SK-N-SH (cell line): ENCODE measurements around the gene C19orf81. TPM values are rescaled to one million over a fixed set of nuclear protein-coding genes. Genes with fewer than 3 reads are reported as not detected.

Source experiments
- CTCF ChIA-PET: fragments of 300-600, 350-600 bp; formaldehyde crosslinking; extraction: SDS; loops from one replicate; lab custom pipeline; 2021; lab: Yijun Ruan, JAX
- POLR2A ChIA-PET: fragments of 350-600 bp; sonication (Branson Sonifier 250); formaldehyde crosslinking; extraction: SDS; loops from one replicate; lab custom pipeline; 2020; ENCODE audit warnings: antibody characterized with exemption, inconsistent platforms; lab: Yijun Ruan, JAX
- DNase-seq: peaks from one replicate; pipeline ENCODE4 v3.0.0; 2012
- H2AFZ ChIP-seq: fragments of 200-600 bp; sonication (generic); 2 replicates; pipeline ENCODE4 v1.8.1; 2016; ENCODE audit warnings: antibody characterized with exemption, mild to moderate bottlenecking, low read depth
- H3F3A ChIP-seq: fragments of 200-600 bp; sonication (generic); replicated peaks from 2 replicates; pipeline ENCODE3; 2016; ENCODE audit warnings: antibody characterized with exemption, mild to moderate bottlenecking; ENCODE audit not compliant: insufficient read depth
- H3K27ac ChIP-seq, 2 experiments: fragments of 200-500 bp in 1 of 2; fragments of 200-600 bp in 1 of 2; sonication (Bioruptor generic) in 1 of 2; sonication (generic), shearing (Covaris generic) in 1 of 2; 2 replicates each; pipeline versions ENCODE4 v1.5.1 to v1.6.1; 2014 to 2016; ENCODE audit warnings: low read depth in 2 of 2, inconsistent platforms in 1 of 2, low read length in 1 of 2, mild to moderate bottlenecking in 1 of 2, mixed read lengths in 1 of 2
- H3K27me3 ChIP-seq: fragments of 200-600 bp; sonication (generic), shearing (Covaris generic); 2 replicates; pipeline ENCODE4 v1.6.1; 2016; ENCODE audit warnings: mixed run types; ENCODE audit not compliant: insufficient read depth
- H3K36me3 ChIP-seq, 2 experiments: fragments of 200-500 bp in 1 of 2; fragments of 200-600 bp in 1 of 2; sonication (Bioruptor generic) in 1 of 2; sonication (generic) in 1 of 2; replicated peaks in 1 of 2; 2 replicates each; pipeline versions ENCODE3 to v1.5.1; 2014 to 2016; ENCODE audit warnings: low read length in 1 of 2, mild to moderate bottlenecking in 1 of 2; ENCODE audit not compliant: insufficient read depth in 2 of 2, control insufficient read depth in 1 of 2
- H3K4me1 ChIP-seq, 2 experiments: fragments of 200-500 bp in 1 of 2; fragments of 200-600 bp in 1 of 2; sonication (Bioruptor generic) in 1 of 2; sonication (generic), shearing (Covaris generic) in 1 of 2; 2 replicates each; pipeline versions ENCODE4 v1.5.1 to v1.6.1; 2014 to 2016; ENCODE audit warnings: low read depth in 1 of 2, low read length in 1 of 2, mixed run types in 1 of 2; ENCODE audit not compliant: insufficient read depth in 2 of 2, control insufficient read depth in 1 of 2
- H3K4me2 ChIP-seq: fragments of 200-600 bp; sonication (generic), shearing (Covaris generic); 2 replicates; pipeline ENCODE4 v1.6.1; 2017; ENCODE audit warnings: mixed run types
- H3K4me3 ChIP-seq, 2 experiments: fragments of 200-500 bp in 1 of 2; fragments of 200-600 bp in 1 of 2; sonication (Bioruptor generic) in 1 of 2; sonication (generic), shearing (Covaris generic) in 1 of 2; 2 replicates each; pipeline versions ENCODE4 v1.5.1 to v1.8.1; 2014 to 2016; ENCODE audit warnings: low read depth in 2 of 2, inconsistent platforms in 1 of 2, low read length in 1 of 2, mild to moderate bottlenecking in 1 of 2, mixed read lengths in 1 of 2, moderate library complexity in 1 of 2
- H3K79me2 ChIP-seq: fragments of 200-600 bp; sonication (generic); 2 replicates; pipeline ENCODE4 v1.8.1; 2017; ENCODE audit warnings: mild to moderate bottlenecking; ENCODE audit not compliant: insufficient read depth
- H3K9ac ChIP-seq: fragments of 200-600 bp; sonication (generic); 2 replicates; pipeline ENCODE4 v1.6.1; 2017; ENCODE audit warnings: mixed run types
- H3K9me2 ChIP-seq: fragments of 200-600 bp; sonication (generic); 2 replicates; pipeline ENCODE4 v1.6.1; 2017; ENCODE audit warnings: mixed run types
- H3K9me3 ChIP-seq: fragments of 200-600 bp; sonication (generic); 2 replicates; pipeline ENCODE4 v1.6.1; 2017; ENCODE audit warnings: mixed run types, mild to moderate bottlenecking, moderate library complexity
- H4K20me1 ChIP-seq: fragments of 200-600 bp; sonication (generic); 2 replicates; pipeline ENCODE4 v1.6.1; 2017; ENCODE audit warnings: mild to moderate bottlenecking, mixed run types; ENCODE audit not compliant: insufficient read depth
- CHD2 ChIP-seq: fragments of 150-350 bp; IDR thresholded peaks from 2 replicates; pipeline ENCODE4 v1.6.1; 2018; ENCODE audit warnings: low read length; ENCODE audit not compliant: partially characterized antibody
- EP300 ChIP-seq, 2 experiments: IDR thresholded peaks; 2 replicates each; pipeline versions ENCODE4 v1.4.0 to v1.6.1; 2012; ENCODE audit warnings: borderline replicate concordance in 1 of 2, low read depth in 1 of 2, low read length in 1 of 2
- FOSL2 ChIP-seq: IDR thresholded peaks from 2 replicates; pipeline ENCODE4 v1.4.0; 2012; ENCODE audit warnings: low read depth, mild to moderate bottlenecking, moderate library complexity, borderline replicate concordance
- GATA2 ChIP-seq: sonication (generic); formaldehyde crosslinking; IDR thresholded peaks from 2 replicates; pipeline ENCODE4 v1.5.0; 2020; ENCODE audit warnings: mild to moderate bottlenecking, missing genetic modification reagents
- IRF3 ChIP-seq: fragments of 150-350 bp; IDR thresholded peaks from 2 replicates; pipeline ENCODE4 v1.6.1; 2016; ENCODE audit warnings: mild to moderate bottlenecking, low read depth, low read length
- MAX ChIP-seq: IDR thresholded peaks from 2 replicates; pipeline ENCODE4 v1.4.0; 2012; ENCODE audit warnings: low read depth
- NRF1 ChIP-seq: IDR thresholded peaks from 2 replicates; pipeline ENCODE4 v1.6.1; 2012; ENCODE audit warnings: low read depth, mild to moderate bottlenecking, low read length
- POLR2AphosphoS5 ChIP-seq: IDR thresholded peaks from 2 replicates; pipeline ENCODE4 v1.6.1; 2012; ENCODE audit warnings: low read depth, low read length
- RCOR1 ChIP-seq: fragments of 150-350 bp; IDR thresholded peaks from 2 replicates; pipeline ENCODE4 v1.6.1; 2017; ENCODE audit warnings: antibody characterized with exemption, low read length
- RXRA ChIP-seq: IDR thresholded peaks from 2 replicates; pipeline ENCODE4 v1.4.0; 2012; ENCODE audit warnings: low read depth, mild to moderate bottlenecking, borderline replicate concordance
- SMC3 ChIP-seq: IDR thresholded peaks from 2 replicates; pipeline ENCODE4 v1.6.1; 2012; ENCODE audit warnings: low read depth, low read length, improper control_type of control experiment
- TAF1 ChIP-seq: IDR thresholded peaks from 2 replicates; pipeline ENCODE4 v1.6.1; 2012; ENCODE audit warnings: low read depth, mild to moderate bottlenecking, low read length, moderate library complexity, borderline replicate concordance
- TCF12 ChIP-seq: IDR thresholded peaks from 2 replicates; pipeline ENCODE4 v1.4.0; 2012
- USF1 ChIP-seq: IDR thresholded peaks from 2 replicates; pipeline ENCODE4 v1.4.0; 2012; ENCODE audit warnings: low read depth, borderline replicate concordance
- WGBS: methylation state at CpG from one replicate; pipeline ENCODE4 v1.1.6; 2017; ENCODE audit warnings: low lambda C conversion rate; 5-methylcytosine and 5-hydroxymethylcytosine counted together
- polyA plus RNA-seq, 3 experiments: library from polyadenylated mRNA; depleted of rRNA; stranded (reverse); fragments of >200 nt; gene quantifications; 2 replicates each; pipeline ENCODE4 v1.2.3, GENCODE V29; 2012

C19orf81 gene
- polyA plus RNA-seq, 1 of the 3 experiments (the other 2 are of a cell fraction), result 5.7 TPM

- TF ChIP-seq IRF3 (no peak), GATA2 (CRISPR knock-in tag) (no peak), TCF12 (peak; percentile 25; the same call in 1 of the 2 replicates), POLR2AphosphoS5 (no peak), CHD2 (no peak), SMC3 (no peak), RCOR1 (no peak), USF1 (no peak), MAX (no peak), RXRA (no peak)
- TF ChIP-seq, all 33 proteins: peak for 5
Observed at GRCh38 chr19:50646074-50646807, 3.0 kb upstream of the C19orf81 start (continued).

- peaks cover 11% of the 10 kb centered on the region; the same call in 1 of the 2 replicates for H3K27me3 ChIP-seq
- H3K4me2 ChIP-seq, result no peak overlapping the region
- H3K36me3 ChIP-seq, result no peaks in the 10 kb centered on the region
- H3K9ac ChIP-seq, result no peak overlapping the region
- ChIA-PET CTCF (interaction anchor here (1.4 kb wide), 1 partner anchor 40 kb away, joined by 3 read pairs; no protein-coding TSS in a partner anchor), POLR2A (no interaction called here)
- no peaks in the 10 kb centered on the region for H3K9me3 ChIP-seq
- 31% methylated on average over 10 of the region's 10 CpGs for WGBS
- DNase-seq, result no peak
- H3K9me2 ChIP-seq, result no peaks in the 10 kb centered on the region
- no peak overlapping the region for H3K27ac ChIP-seq
- no peaks in the 10 kb centered on the region for H3K79me2 ChIP-seq
- no peak overlapping the region for H2AFZ ChIP-seq
- H4K20me1 ChIP-seq, result no peaks in the 10 kb centered on the region
- TF ChIP-seq TAF1 (no peak), FOSL2 (no peak), CHD2 (no peak), EP300 (IDR thresholded peaks at IDR 0.05; ENCODE audit: borderline replicate concordance in 1 of 2, low read depth in 1 of 2, low read length in 1 of 2) (no peak), NRF1 (no peak)
- H3F3A ChIP-seq, result no peaks in the 10 kb centered on the region
- no peaks in the 10 kb centered on the region for H3K4me1 ChIP-seq
- H3K4me3 ChIP-seq, result no peak overlapping the region
Observed at GRCh38 chr19:50647879-50648615, 1.2 kb upstream of the C19orf81 start.
